ENCODE measurements around the gene KAT8. TPM values are rescaled to one million over a fixed set of nuclear protein-coding genes. Genes with fewer than 3 reads are reported as not detected.

Gene KAT8
- total RNA-seq, 1 experiment from 2014 or later, result 44.9 TPM

DNA sequence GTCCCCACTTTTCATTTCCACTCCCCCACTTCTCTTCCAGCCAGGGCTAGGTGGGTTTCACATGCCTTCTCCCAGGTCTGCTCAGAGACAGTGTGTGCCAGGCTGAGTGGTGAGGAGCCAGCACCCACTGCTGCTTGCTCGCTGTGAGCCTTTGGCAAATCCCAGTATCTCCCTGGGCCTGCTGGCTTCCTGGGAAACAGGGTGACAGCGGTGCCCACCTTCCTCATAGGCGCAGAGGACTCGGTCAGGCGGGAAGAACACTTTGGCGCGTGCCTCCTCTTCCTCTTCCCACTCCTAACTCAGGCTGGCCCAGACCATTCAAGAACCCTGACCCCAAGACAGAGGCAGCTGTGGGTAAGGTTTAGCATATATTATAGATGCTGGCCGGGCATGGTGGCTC, 28.3 kb upstream of the KAT8 start:
- DNase-seq (ENCODE audit: low read depth, low spot score), result no peak
- H3K27ac ChIP-seq (ENCODE audit: low read depth, low read length), result no peak overlapping the region
- H3K9me3 ChIP-seq (ENCODE audit: control insufficient read depth in 1 of 2, insufficient read depth in 1 of 2, low read depth in 1 of 2, low read length in 2 of 2), result no peaks in the 10 kb centered on the region
- H3K9ac ChIP-seq (ENCODE audit: low read length), result no peak overlapping the region
- no peak overlapping the region for H3K4me2 ChIP-seq (ENCODE audit: low read length)
- BruUV-seq (replicated peaks), result no TSS peak
- no peak overlapping the region for H2AFZ ChIP-seq (ENCODE audit: low read depth, low read length, poor library complexity, severe bottlenecking)
- intact Hi-C loops (cut with micrococcal nuclease), result no loop called here
- H3K36me3 ChIP-seq (ENCODE audit: control insufficient read depth in 1 of 2, insufficient read depth in 2 of 2, low read length in 2 of 2), result peaks cover 0 to 8% of the 10 kb centered on the region in 2 experiments; a peak in 3 of 4 replicates
- TF ChIP-seq CEBPB (IDR thresholded peaks at IDR 0.05; ENCODE audit: low read depth) (no peak), SIN3A (IDR thresholded peaks at IDR 0.05; ENCODE audit: low read depth) (no peak), EZH2phosphoT487 (IDR thresholded peaks at IDR 0.05; ENCODE audit: borderline replicate concordance) (no peak), FOSL1 (IDR thresholded peaks at IDR 0.05; ENCODE audit: low read depth) (no peak), SRF (IDR thresholded peaks at IDR 0.05; ENCODE audit: low read depth) (no peak), POLR2A (IDR thresholded peaks at IDR 0.05; ENCODE audit: borderline replicate concordance, extremely low read depth, insufficient read depth, insufficient read length) (no peak), YY1 (IDR thresholded peaks at IDR 0.05; ENCODE audit: extremely low read depth, insufficient replicate concordance, low read depth, low read length) (no peak), CBX3 (IDR thresholded peaks at IDR 0.05; ENCODE audit: low read depth) (no peak), EGR1 (IDR thresholded peaks at IDR 0.05; ENCODE audit: low read depth) (no peak), ELF1 (IDR thresholded peaks at IDR 0.05; ENCODE audit: borderline replicate concordance, low read depth) (no peak), TCF7L2 (IDR thresholded peaks at IDR 0.05; ENCODE audit: borderline replicate concordance, extremely low read depth, insufficient read depth, insufficient read length) (no peak), EZH2 (IDR thresholded peaks at IDR 0.05) (no peak)
- ATAC-seq, result no peak
- RAD21 ChIA-PET (ENCODE audit: low non-redundant PET in 1 of 2, low total read pairs in 2 of 2, uncharacterized antibody in 2 of 2, unreplicated experiment in 2 of 2), result no interaction called here
- POLR2A ChIA-PET, result no interaction called here
- no peaks in the 10 kb centered on the region for H3K9me2 ChIP-seq (ENCODE audit: insufficient read depth)
- peaks cover 5 to 12% of the 10 kb centered on the region in 2 experiments; a peak in 3 of 4 replicates for H3K4me1 ChIP-seq (ENCODE audit: control insufficient read depth in 1 of 2, insufficient read depth in 2 of 2, low read length in 2 of 2)
- peaks cover 34% of the 10 kb centered on the region for H3K79me2 ChIP-seq (ENCODE audit: insufficient read depth, low read length)
- H4K20me1 ChIP-seq (ENCODE audit: insufficient read depth), result no peaks in the 10 kb centered on the region
- no peaks in the 10 kb centered on the region for H3K27me3 ChIP-seq (ENCODE audit: insufficient read depth, low read length)
- H3K4me3 ChIP-seq (replicated peaks in 1 of 2; ENCODE audit: low read depth in 1 of 2, low read length in 2 of 2), result no peak overlapping the region
- CTCF ChIA-PET, result no interaction called here

- CTCF ChIA-PET, result no interaction called here
- ATAC-seq, result no peak
- H4K20me1 ChIP-seq (ENCODE audit: insufficient read depth), result no peaks in the 10 kb centered on the region
These were observed 26.9 kb upstream of the KAT8 start for GRCh38 chr16:31090540-31090939.

More at GRCh38 chr16:31090540-31090939, 26.9 kb upstream of the KAT8 start:
- Histone ChIP-seq H3K9ac (ENCODE audit: low read length) (no peak overlapping the region), H3K27me3 (ENCODE audit: insufficient read depth, low read length) (no peaks in the 10 kb centered on the region), H3K4me1 (ENCODE audit: control insufficient read depth in 1 of 2, insufficient read depth in 2 of 2, low read length in 2 of 2) (peaks cover 9 to 19% of the 10 kb centered on the region in 2 experiments), H3K9me3 (ENCODE audit: control insufficient read depth in 1 of 2, insufficient read depth in 1 of 2, low read depth in 1 of 2, low read length in 2 of 2) (no peaks in the 10 kb centered on the region), H3K4me2 (ENCODE audit: low read length) (no peak overlapping the region), H3K27ac (ENCODE audit: low read depth, low read length) (no peak overlapping the region), H2AFZ (ENCODE audit: low read depth, low read length, poor library complexity, severe bottlenecking) (no peak overlapping the region), H3K9me2 (ENCODE audit: insufficient read depth) (no peaks in the 10 kb centered on the region), H3K4me3 (replicated peaks in 1 of 2; ENCODE audit: low read depth in 1 of 2, low read length in 2 of 2) (no peak overlapping the region), H3K36me3 (ENCODE audit: control insufficient read depth in 1 of 2, insufficient read depth in 2 of 2, low read length in 2 of 2) (peaks cover 0 to 8% of the 10 kb centered on the region in 2 experiments; a peak in 3 of 4 replicates), H3K79me2 (ENCODE audit: insufficient read depth, low read length) (peaks cover 36% of the 10 kb centered on the region)
- intact Hi-C loops (cut with micrococcal nuclease), result loop anchor here (5.0 to 10.0 kb wide), 2 partner anchors 93 to 136 kb away; partner anchors contain the start of gene SETD1A
- ChIA-PET POLR2A (no interaction called here), RAD21 (ENCODE audit: low non-redundant PET in 1 of 2, low total read pairs in 2 of 2, uncharacterized antibody in 2 of 2, unreplicated experiment in 2 of 2) (no interaction called here)
- DNase-seq (ENCODE audit: low read depth, low spot score), result no peak
- no peak for TF ChIP-seq JUND (IDR thresholded peaks at IDR 0.05)
- no peak for TF ChIP-seq REST (IDR thresholded peaks at IDR 0.05; ENCODE audit: low read depth)
- TF ChIP-seq CEBPB (IDR thresholded peaks at IDR 0.05; ENCODE audit: low read depth), result no peak
- TF ChIP-seq POLR2A (IDR thresholded peaks at IDR 0.05; ENCODE audit: borderline replicate concordance, extremely low read depth, insufficient read depth, insufficient read length), result no peak
- no peak for TF ChIP-seq SP1 (IDR thresholded peaks at IDR 0.05; ENCODE audit: low read depth)
- TF ChIP-seq EGR1 (IDR thresholded peaks at IDR 0.05; ENCODE audit: low read depth), result no peak
- no peak for TF ChIP-seq SRF (IDR thresholded peaks at IDR 0.05; ENCODE audit: low read depth)
- TF ChIP-seq, protein P1, sequence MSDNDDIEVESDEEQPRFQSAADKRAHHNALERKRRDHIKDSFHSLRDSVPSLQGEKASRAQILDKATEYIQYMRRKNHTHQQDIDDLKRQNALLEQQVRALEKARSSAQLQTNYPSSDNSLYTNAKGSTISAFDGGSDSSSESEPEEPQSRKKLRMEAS (IDR thresholded peaks at IDR 0.05), result no peak
- no TSS peak for BruUV-seq (replicated peaks)
